ENCODE measurements around the gene LRPPRC. TPM values are rescaled to one million over a fixed set of nuclear protein-coding genes. Genes with fewer than 3 reads are reported as not detected.

LRPPRC gene
- total RNA-seq, 1 donor from 2014 or later: 92.8 TPM

DNA sequence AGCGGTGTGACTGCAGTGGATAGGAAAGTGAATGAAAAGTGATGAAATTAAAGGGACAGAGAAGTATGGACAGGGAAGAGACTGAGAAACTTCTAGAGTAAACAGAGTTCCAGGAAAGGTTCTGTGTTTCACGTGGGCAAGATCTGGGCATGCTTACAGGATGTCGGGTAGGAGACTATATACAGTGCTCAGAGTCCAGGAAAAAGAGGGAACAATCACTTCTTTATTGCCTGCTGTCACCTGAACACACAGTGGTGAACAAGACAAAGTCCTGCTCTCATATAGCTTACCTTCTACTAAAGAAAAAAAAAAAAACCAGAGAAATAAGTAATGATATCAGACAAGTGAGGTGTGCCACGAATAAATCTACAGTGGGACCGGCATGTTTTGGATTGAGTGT is 2.4 kb downstream of the LRPPRC start:
- no peaks in the 10 kb centered on the region for H3K27me3 ChIP-seq (ENCODE audit: control insufficient read depth, insufficient read depth, low read length)

DNA sequence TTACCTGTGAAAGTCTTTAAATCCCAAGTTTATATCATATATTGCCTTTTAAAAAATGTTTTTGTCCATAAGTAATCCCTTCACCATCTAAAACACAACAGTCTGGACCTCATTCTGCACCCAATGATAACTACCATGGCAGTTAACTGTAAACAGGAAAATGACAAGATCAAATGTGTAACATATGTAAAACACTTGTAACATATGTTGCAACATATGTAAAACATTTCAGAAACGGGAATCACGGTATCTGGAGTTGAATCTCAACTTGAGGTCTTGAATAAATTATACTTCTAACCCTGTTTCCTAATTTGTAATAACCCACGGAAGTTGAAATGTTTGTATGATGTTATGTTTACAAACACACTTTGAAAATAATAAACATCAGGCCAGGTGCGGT is 6.2 kb downstream of the LRPPRC start:
- H3K36me3 ChIP-seq (ENCODE audit: control insufficient read depth, insufficient read depth, low read length): no peaks in the 10 kb centered on the region
- TF ChIP-seq, protein P1, sequence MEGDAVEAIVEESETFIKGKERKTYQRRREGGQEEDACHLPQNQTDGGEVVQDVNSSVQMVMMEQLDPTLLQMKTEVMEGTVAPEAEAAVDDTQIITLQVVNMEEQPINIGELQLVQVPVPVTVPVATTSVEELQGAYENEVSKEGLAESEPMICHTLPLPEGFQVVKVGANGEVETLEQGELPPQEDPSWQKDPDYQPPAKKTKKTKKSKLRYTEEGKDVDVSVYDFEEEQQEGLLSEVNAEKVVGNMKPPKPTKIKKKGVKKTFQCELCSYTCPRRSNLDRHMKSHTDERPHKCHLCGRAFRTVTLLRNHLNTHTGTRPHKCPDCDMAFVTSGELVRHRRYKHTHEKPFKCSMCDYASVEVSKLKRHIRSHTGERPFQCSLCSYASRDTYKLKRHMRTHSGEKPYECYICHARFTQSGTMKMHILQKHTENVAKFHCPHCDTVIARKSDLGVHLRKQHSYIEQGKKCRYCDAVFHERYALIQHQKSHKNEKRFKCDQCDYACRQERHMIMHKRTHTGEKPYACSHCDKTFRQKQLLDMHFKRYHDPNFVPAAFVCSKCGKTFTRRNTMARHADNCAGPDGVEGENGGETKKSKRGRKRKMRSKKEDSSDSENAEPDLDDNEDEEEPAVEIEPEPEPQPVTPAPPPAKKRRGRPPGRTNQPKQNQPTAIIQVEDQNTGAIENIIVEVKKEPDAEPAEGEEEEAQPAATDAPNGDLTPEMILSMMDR (IDR thresholded peaks at IDR 0.05; ENCODE audit: insufficient read depth, low read length, poor library complexity, severe bottlenecking): no peak
- H3K27me3 ChIP-seq (ENCODE audit: control insufficient read depth, insufficient read depth, low read length): no peaks in the 10 kb centered on the region
- H3K4me3 ChIP-seq (ENCODE audit: low read depth, low read length): no peak overlapping the region
- no peak for DNase-seq (ENCODE audit: low read depth)

More for the DNA sequence above, 2.4 kb downstream of the LRPPRC start:
- TF ChIP-seq, protein P1 (IDR thresholded peaks at IDR 0.05; ENCODE audit: insufficient read depth, low read length, poor library complexity, severe bottlenecking): no peak
- Histone ChIP-seq H3K4me3 (ENCODE audit: low read depth, low read length) (no peak overlapping the region), H3K36me3 (ENCODE audit: control insufficient read depth, insufficient read depth, low read length) (no peaks in the 10 kb centered on the region)
- DNase-seq (ENCODE audit: low read depth): no peak

DNA sequence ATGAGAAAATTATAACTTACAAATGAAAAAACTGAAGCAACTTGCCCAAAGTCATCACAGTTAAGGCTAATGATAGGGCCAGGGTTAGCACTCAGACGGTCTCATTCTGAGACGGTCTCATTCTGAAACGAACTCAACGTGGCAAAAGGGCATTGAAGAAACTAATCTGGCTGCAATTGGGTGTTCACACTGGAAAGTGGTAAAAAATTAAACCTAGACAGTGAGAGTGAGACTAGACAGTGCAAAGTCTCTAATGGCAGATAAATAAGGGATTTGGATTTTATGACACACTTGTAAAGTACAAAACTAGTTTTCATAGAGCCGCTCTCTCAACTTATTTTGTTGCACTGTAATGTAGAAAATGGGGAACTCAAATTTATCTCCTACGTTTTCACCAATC is 9.2 kb downstream of the LRPPRC start:
- DNase-seq (ENCODE audit: low read depth): no peak
- TF ChIP-seq, protein P1 (IDR thresholded peaks at IDR 0.05; ENCODE audit: insufficient read depth, low read length, poor library complexity, severe bottlenecking): no peak
- no peaks in the 10 kb centered on the region for H3K27me3 ChIP-seq (ENCODE audit: control insufficient read depth, insufficient read depth, low read length)
- H3K36me3 ChIP-seq (ENCODE audit: control insufficient read depth, insufficient read depth, low read length): no peaks in the 10 kb centered on the region
- no peak overlapping the region for H3K4me3 ChIP-seq (ENCODE audit: low read depth, low read length)

DNA sequence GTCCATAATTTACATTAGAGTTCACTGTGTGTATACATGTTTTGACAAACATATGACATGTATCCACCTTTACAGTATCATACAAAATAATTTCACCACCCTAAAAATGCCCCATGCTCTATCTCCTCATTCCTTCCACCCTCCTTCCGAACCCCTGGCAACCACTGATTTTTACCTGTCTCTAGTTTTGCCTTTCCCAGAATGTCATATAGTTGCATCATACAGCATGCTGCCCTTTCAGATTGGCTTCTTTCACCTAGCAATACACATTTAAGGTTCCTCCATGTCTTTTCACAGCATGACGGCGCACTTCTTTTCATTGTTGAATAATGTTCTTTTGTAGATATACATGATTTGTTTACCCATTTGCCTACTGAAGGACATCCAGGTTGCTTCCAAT is 10.4 kb downstream of the LRPPRC start:
- DNase-seq (ENCODE audit: low read depth): no peak
- H3K27me3 ChIP-seq (ENCODE audit: control insufficient read depth, insufficient read depth, low read length): no peaks in the 10 kb centered on the region
- H3K4me3 ChIP-seq (ENCODE audit: low read depth, low read length): no peak overlapping the region
- TF ChIP-seq, protein P1 (IDR thresholded peaks at IDR 0.05; ENCODE audit: insufficient read depth, low read length, poor library complexity, severe bottlenecking): no peak
- no peaks in the 10 kb centered on the region for H3K36me3 ChIP-seq (ENCODE audit: control insufficient read depth, insufficient read depth, low read length)

DNA sequence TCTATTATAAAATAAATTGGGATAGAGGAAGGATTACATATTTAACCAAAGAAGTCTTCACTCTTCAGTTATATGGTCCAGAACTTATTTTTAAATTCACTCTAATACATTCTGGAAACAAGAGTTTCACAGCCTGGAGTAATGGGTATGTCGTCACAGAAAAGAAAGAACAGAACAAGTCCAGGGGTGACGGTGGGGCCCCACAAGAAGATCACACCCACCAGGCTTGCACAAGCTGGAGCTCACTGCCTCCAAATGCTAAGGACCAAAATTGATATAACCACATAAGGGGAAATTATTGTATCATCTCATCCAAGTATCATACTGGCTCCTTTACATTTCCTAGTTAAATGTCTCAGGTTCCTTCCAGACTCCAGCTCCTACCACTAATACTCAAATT is 11.3 kb downstream of the LRPPRC start:
- H3K4me3 ChIP-seq (ENCODE audit: low read depth, low read length): no peak overlapping the region
- no peaks in the 10 kb centered on the region for H3K36me3 ChIP-seq (ENCODE audit: control insufficient read depth, insufficient read depth, low read length)
- no peak for DNase-seq (ENCODE audit: low read depth)
- H3K27me3 ChIP-seq (ENCODE audit: control insufficient read depth, insufficient read depth, low read length): no peaks in the 10 kb centered on the region
- TF ChIP-seq, protein P1 (IDR thresholded peaks at IDR 0.05; ENCODE audit: insufficient read depth, low read length, poor library complexity, severe bottlenecking): no peak

DNA sequence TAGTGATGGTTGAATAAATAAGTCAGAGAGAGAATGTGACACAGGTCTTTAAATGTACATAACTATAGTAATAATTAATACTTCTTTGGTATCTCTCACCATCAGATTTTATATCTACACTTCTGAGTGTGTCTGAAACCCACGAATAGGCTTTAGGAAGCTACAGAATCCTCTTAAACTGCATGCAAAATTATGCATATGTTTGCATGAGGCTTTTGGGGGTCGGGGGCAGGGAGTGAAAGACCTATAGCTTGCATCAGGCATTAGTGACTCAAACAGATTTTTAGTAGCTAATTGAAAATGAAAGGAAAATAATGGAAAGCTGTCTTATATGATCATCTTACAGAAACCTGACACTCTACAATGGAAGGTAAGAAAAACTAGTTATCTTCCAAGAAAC is 14.9 kb downstream of the LRPPRC start:
- no peak for DNase-seq (ENCODE audit: low read depth)
- TF ChIP-seq, protein P1 (IDR thresholded peaks at IDR 0.05; ENCODE audit: insufficient read depth, low read length, poor library complexity, severe bottlenecking): no peak
- no peaks in the 10 kb centered on the region for H3K27me3 ChIP-seq (ENCODE audit: control insufficient read depth, insufficient read depth, low read length)
- H3K4me3 ChIP-seq (ENCODE audit: low read depth, low read length): no peak overlapping the region
- H3K36me3 ChIP-seq (ENCODE audit: control insufficient read depth, insufficient read depth, low read length): no peaks in the 10 kb centered on the region

Measured in kidney epithelial cell (primary cell).